SU-DHL-6 (cell line): ENCODE results near the gene GNGT2.

Source experiments
- EZH2phosphoT487 ChIP-seq: fragments of 200-600 bp; sonication (generic), shearing (Covaris generic); conservative IDR thresholded peaks from 2 replicates; pipeline ENCODE4 v1.6.1; 2018; ENCODE audit warnings: mild to moderate bottlenecking, antibody characterized with exemption, low read length, moderate library complexity, mixed read lengths
- TF ChIP-seq, protein P1 (sequence below): fragments of 200-600 bp; sonication (generic); IDR thresholded peaks from one replicate; pipeline ENCODE4 v1.5.1; 2017; ENCODE audit warnings: antibody characterized with exemption, mild to moderate bottlenecking, low read length, moderate library complexity; ENCODE audit not compliant: insufficient read depth, poor library complexity, severe bottlenecking

DNA sequence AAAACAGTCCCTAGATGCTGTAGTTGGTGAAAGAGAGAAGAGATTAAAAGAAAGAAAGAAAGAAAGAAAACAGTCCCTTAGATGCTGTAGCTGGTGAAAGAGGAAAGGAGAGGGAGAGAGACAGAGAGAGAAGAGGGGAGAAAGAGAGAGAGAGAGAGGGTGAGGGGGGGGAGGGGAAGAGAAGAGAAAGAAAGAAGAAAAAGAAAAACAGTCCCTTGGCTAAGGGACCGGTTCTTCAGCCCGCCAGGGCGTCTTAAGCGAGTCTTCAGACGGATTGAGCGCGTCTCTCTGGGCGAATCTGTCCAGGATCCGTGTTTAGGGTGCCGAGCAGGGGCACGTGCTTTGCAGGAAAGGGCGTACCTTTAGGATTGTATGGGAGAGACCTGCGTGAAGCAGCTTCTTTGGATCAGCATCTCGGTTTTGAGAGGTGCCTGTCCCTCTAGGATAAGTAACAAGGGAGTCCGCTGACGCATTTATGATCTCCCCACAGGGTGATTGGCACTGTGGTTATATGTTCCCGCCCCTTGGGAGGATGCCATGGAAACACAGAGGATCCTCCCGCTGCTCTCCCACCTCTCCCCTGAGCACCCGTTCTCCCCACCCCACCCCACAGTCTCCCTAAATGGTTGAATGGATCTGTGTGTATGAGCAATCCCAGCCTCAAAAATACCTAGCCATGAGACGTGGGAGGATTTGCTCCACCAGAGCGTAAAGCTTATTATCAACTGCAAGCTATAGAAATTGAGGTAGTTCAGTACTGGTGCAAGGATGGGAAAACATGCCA lies 16.7 kb downstream of the GNGT2 start:
- TF ChIP-seq, protein P1, sequence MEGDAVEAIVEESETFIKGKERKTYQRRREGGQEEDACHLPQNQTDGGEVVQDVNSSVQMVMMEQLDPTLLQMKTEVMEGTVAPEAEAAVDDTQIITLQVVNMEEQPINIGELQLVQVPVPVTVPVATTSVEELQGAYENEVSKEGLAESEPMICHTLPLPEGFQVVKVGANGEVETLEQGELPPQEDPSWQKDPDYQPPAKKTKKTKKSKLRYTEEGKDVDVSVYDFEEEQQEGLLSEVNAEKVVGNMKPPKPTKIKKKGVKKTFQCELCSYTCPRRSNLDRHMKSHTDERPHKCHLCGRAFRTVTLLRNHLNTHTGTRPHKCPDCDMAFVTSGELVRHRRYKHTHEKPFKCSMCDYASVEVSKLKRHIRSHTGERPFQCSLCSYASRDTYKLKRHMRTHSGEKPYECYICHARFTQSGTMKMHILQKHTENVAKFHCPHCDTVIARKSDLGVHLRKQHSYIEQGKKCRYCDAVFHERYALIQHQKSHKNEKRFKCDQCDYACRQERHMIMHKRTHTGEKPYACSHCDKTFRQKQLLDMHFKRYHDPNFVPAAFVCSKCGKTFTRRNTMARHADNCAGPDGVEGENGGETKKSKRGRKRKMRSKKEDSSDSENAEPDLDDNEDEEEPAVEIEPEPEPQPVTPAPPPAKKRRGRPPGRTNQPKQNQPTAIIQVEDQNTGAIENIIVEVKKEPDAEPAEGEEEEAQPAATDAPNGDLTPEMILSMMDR = no peak
- no peak for TF ChIP-seq EZH2phosphoT487
